Astrocyte (in vitro differentiated cells and primary cell): ENCODE results near the gene CLDN2. TPM values are rescaled to one million over a fixed set of nuclear protein-coding genes. Genes with fewer than 3 reads are reported as not detected.

Experiments used
- DNase-seq: peaks from one replicate; pipeline ENCODE4 v3.0.0-alpha.2; 2010; ENCODE audit warnings: low read depth
- FAIRE-seq: peaks from 2 replicates; lab custom pipeline; 2011; peaks lifted over from hg19 to GRCh38; lab: Jason Lieb, UNC
- H2AFZ ChIP-seq: 2 replicates; pipeline ENCODE4 v1.6.0; 2012; ENCODE audit warnings: low read depth, low read length, inconsistent platforms
- H3K27ac ChIP-seq: 2 replicates; pipeline ENCODE4 v1.5.1; 2011; ENCODE audit warnings: low read depth, low read length, inconsistent platforms
- H3K27me3 ChIP-seq: 2 replicates; pipeline ENCODE4 v1.6.0; 2011; ENCODE audit warnings: low read length, inconsistent platforms; ENCODE audit not compliant: insufficient read depth
- H3K36me3 ChIP-seq: 2 replicates; pipeline ENCODE4 v1.5.1; 2011; ENCODE audit warnings: low read length, inconsistent platforms; ENCODE audit not compliant: insufficient read depth
- H3K4me1 ChIP-seq: 2 replicates; pipeline ENCODE4 v1.5.1; 2011; ENCODE audit warnings: low read length, inconsistent platforms; ENCODE audit not compliant: insufficient read depth
- H3K4me2 ChIP-seq: 2 replicates; pipeline ENCODE4 v1.6.0; 2012; ENCODE audit warnings: low read length, inconsistent platforms
- H3K4me3 ChIP-seq: 2 replicates; pipeline ENCODE4 v1.5.1; 2011; ENCODE audit warnings: low read depth, mild to moderate bottlenecking, low read length, inconsistent platforms; ENCODE audit not compliant: insufficient read depth
- H3K79me2 ChIP-seq: 2 replicates; pipeline ENCODE4 v1.6.0; 2012; ENCODE audit warnings: mild to moderate bottlenecking, low read length, inconsistent platforms; ENCODE audit not compliant: insufficient read depth
- H3K9ac ChIP-seq: 2 replicates; pipeline ENCODE4 v1.6.0; 2012; ENCODE audit warnings: mild to moderate bottlenecking, low read length, inconsistent platforms
- H3K9me3 ChIP-seq: 2 replicates; pipeline ENCODE4 v1.5.1; 2012; ENCODE audit warnings: low read depth, mild to moderate bottlenecking, low read length, inconsistent platforms; ENCODE audit not compliant: insufficient read depth
- H4K20me1 ChIP-seq: 2 replicates; pipeline ENCODE4 v1.6.0; 2012; ENCODE audit warnings: low read length, inconsistent platforms; ENCODE audit not compliant: insufficient read depth
- H3K27ac Mint-ChIP-seq: one replicate; pipeline ENCODE4 v1.8.0; 2021; ENCODE audit warnings: mild to moderate bottlenecking, mixed read lengths; ENCODE audit not compliant: unreplicated experiment
- H3K27me3 Mint-ChIP-seq: one replicate; pipeline ENCODE4 v1.8.0; 2021; ENCODE audit warnings: low read depth, mixed read lengths; ENCODE audit not compliant: unreplicated experiment
- H3K36me3 Mint-ChIP-seq: one replicate; pipeline ENCODE4 v1.8.0; 2021; ENCODE audit warnings: low read depth, mixed read lengths; ENCODE audit not compliant: unreplicated experiment
- H3K4me1 Mint-ChIP-seq: one replicate; pipeline ENCODE4 v1.8.0; 2021; ENCODE audit warnings: low read depth, mixed read lengths; ENCODE audit not compliant: unreplicated experiment
- H3K4me3 Mint-ChIP-seq: one replicate; pipeline ENCODE4 v1.8.0; 2021; ENCODE audit warnings: mild to moderate bottlenecking, moderate library complexity, mixed read lengths; ENCODE audit not compliant: unreplicated experiment
- H3K9me3 Mint-ChIP-seq: one replicate; pipeline ENCODE4 v1.8.0; 2021; ENCODE audit warnings: mild to moderate bottlenecking, mixed read lengths; ENCODE audit not compliant: unreplicated experiment
- CTCF ChIP-seq: IDR thresholded peaks from 2 replicates; pipeline ENCODE4 v1.5.1; 2011; ENCODE audit warnings: low read depth, mild to moderate bottlenecking, inconsistent platforms, low read length, moderate library complexity; ENCODE audit not compliant: insufficient read depth
- EZH2 ChIP-seq: IDR thresholded peaks from 2 replicates; pipeline ENCODE4 v1.6.1; 2012; ENCODE audit warnings: mild to moderate bottlenecking, low read length, inconsistent platforms; ENCODE audit not compliant: insufficient read depth
- total RNA-seq: library from RNA; stranded (reverse); gene quantifications from 2 replicates; pipeline ENCODE4 v1.2.1, GENCODE V29; 2021

Gene CLDN2
- total RNA-seq, 1 donor from 2014 or later = 0.77 TPM

- FAIRE-seq = no peak
- H3K4me3 ChIP-seq = no peak overlapping the region
These were observed 7.5 kb downstream of the CLDN2 start for GRCh38 chrX:106927700-106928099.

GRCh38 chrX:106928227-106928626 is 8.0 kb downstream of the CLDN2 start:
- Mint-ChIP-seq H3K4me3 (no peak overlapping the region), H3K9me3 (no peaks in the 10 kb centered on the region), H3K4me1 (peaks cover 7% of the 10 kb centered on the region), H3K27me3 (peaks cover 3% of the 10 kb centered on the region), H3K27ac (no peak overlapping the region), H3K36me3 (no peaks in the 10 kb centered on the region)
- no peak for DNase-seq
- Histone ChIP-seq H2AFZ (no peak overlapping the region), H3K9me3 (no peaks in the 10 kb centered on the region), H3K4me2 (no peak overlapping the region), H3K4me1 (peaks cover 15% of the 10 kb centered on the region), H3K36me3 (no peaks in the 10 kb centered on the region), H3K79me2 (no peaks in the 10 kb centered on the region), H3K9ac (no peak overlapping the region), H3K27ac (no peak overlapping the region), H4K20me1 (no peaks in the 10 kb centered on the region), H3K4me3 (no peak overlapping the region), H3K27me3 (no peaks in the 10 kb centered on the region)
- FAIRE-seq = no peak
- TF ChIP-seq EZH2 (no peak), CTCF (no peak)

More at GRCh38 chrX:106927700-106928099, 7.5 kb downstream of the CLDN2 start:
- no peak overlapping the region for H3K27ac ChIP-seq
- H3K9ac ChIP-seq = no peak overlapping the region
- Mint-ChIP-seq H3K27me3 (peaks cover 3% of the 10 kb centered on the region), H3K4me3 (no peak overlapping the region), H3K9me3 (no peaks in the 10 kb centered on the region), H3K36me3 (no peaks in the 10 kb centered on the region), H3K4me1 (peaks cover 6% of the 10 kb centered on the region), H3K27ac (no peak overlapping the region)
- no peak for TF ChIP-seq CTCF
- no peak for TF ChIP-seq EZH2
- no peak overlapping the region for H3K4me2 ChIP-seq
- H3K79me2 ChIP-seq = no peaks in the 10 kb centered on the region
- H3K4me1 ChIP-seq = peaks cover 10% of the 10 kb centered on the region
- H2AFZ ChIP-seq = no peak overlapping the region
- H3K9me3 ChIP-seq = no peaks in the 10 kb centered on the region
- H3K36me3 ChIP-seq = no peaks in the 10 kb centered on the region
- DNase-seq = no peak
- no peaks in the 10 kb centered on the region for H3K27me3 ChIP-seq
- H4K20me1 ChIP-seq = no peaks in the 10 kb centered on the region

GRCh38 chrX:106931831-106932491 is 11.8 kb downstream of the CLDN2 start:
- Mint-ChIP-seq H3K9me3 (no peaks in the 10 kb centered on the region), H3K27ac (no peak overlapping the region), H3K4me1 (peaks cover 7% of the 10 kb centered on the region), H3K4me3 (no peak overlapping the region), H3K27me3 (peaks cover 3% of the 10 kb centered on the region), H3K36me3 (no peaks in the 10 kb centered on the region)
- TF ChIP-seq EZH2 (no peak), CTCF (no peak)
- Histone ChIP-seq H3K9me3 (no peaks in the 10 kb centered on the region), H3K36me3 (no peaks in the 10 kb centered on the region), H3K27ac (no peak overlapping the region), H3K4me1 (peaks cover 21% of the 10 kb centered on the region), H3K4me2 (peak overlapping the region; percentile 31), H3K4me3 (no peak overlapping the region), H3K9ac (no peak overlapping the region), H4K20me1 (no peaks in the 10 kb centered on the region), H2AFZ (no peak overlapping the region), H3K79me2 (no peaks in the 10 kb centered on the region), H3K27me3 (no peaks in the 10 kb centered on the region)
- DNase-seq (peak; percentile 36), FAIRE-seq (peak; percentile 47)
